Spleen (tissue), 3 donors: ENCODE measurements around the gene DGAT2.

Source experiments
- POLR2A ChIP-seq, 3 donors: fragments of 450-650 bp; IDR thresholded peaks; one replicate each; pipeline ENCODE4 v1.5.1; 2017; ENCODE audit warnings: antibody characterized with exemption in 3 of 3, mild to moderate bottlenecking in 1 of 3
- POLR2AphosphoS5 ChIP-seq, 3 donors: sonication (generic); formaldehyde crosslinking; IDR thresholded peaks; one replicate each; pipeline ENCODE4 v1.5.1; 2017; ENCODE audit warnings: antibody characterized with exemption in 3 of 3

DNA sequence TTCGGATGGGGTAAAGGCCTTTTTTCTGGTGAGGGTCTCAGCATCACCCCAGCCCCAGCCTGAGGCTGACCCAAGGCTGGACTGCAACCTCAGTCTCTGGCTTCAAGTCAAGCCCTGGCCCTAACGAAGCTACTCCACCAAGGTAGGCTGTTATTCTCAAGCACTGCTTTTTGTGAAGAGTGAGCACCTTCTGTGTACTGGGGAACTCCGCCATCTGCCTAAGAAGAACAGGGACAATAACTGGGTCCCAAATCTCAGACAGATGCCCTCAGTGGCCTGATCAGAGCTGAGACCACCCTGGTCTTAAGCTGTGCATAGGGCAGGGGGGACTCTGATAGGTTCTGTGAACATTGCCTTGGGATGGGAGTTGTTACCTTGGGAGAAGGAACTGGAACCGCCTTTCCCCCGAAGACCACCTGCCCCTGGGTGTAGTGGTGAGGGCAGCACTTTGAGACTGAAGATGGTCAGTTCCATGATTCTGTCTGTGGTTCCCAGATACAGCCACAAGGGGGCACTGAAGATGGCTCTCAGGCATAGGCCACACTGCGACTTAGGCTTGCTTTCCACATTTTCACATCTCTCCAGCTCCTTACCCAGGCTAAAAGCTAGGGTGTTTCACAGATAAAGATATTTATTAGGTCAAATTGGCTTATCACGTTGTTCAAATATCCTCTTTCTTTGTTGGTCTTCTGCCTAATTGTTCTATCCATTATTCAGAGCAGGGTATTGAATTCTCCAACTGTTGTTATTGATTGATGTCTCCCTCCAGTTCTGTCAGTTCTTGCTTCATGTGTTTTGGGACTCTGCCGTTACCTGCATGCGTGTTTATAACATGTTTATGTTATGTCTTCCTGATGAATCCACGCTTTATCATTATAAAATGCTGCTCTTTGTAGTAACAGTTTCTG is 34.6 kb downstream of the DGAT2 start:
- TF ChIP-seq POLR2A (IDR thresholded peaks at IDR 0.05) = no peak
- TF ChIP-seq POLR2AphosphoS5 (IDR thresholded peaks at IDR 0.05) = peak in 1 of 3 donors; percentile 54
